NCI-H2029 (cell line): ENCODE results near the gene PSMD9.
"Not testable (repeated sequence)": the region's sequence is repeated elsewhere in the genome, so short reads cannot be mapped to it uniquely, and the experiment has no call there.

ENCODE experiments used
- DNase-seq: peaks from one replicate; lab custom pipeline; 2025; lab: John Stamatoyannopoulos, UW

Gene PSMD9, protein sequence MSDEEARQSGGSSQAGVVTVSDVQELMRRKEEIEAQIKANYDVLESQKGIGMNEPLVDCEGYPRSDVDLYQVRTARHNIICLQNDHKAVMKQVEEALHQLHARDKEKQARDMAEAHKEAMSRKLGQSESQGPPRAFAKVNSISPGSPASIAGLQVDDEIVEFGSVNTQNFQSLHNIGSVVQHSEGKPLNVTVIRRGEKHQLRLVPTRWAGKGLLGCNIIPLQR

DNA sequence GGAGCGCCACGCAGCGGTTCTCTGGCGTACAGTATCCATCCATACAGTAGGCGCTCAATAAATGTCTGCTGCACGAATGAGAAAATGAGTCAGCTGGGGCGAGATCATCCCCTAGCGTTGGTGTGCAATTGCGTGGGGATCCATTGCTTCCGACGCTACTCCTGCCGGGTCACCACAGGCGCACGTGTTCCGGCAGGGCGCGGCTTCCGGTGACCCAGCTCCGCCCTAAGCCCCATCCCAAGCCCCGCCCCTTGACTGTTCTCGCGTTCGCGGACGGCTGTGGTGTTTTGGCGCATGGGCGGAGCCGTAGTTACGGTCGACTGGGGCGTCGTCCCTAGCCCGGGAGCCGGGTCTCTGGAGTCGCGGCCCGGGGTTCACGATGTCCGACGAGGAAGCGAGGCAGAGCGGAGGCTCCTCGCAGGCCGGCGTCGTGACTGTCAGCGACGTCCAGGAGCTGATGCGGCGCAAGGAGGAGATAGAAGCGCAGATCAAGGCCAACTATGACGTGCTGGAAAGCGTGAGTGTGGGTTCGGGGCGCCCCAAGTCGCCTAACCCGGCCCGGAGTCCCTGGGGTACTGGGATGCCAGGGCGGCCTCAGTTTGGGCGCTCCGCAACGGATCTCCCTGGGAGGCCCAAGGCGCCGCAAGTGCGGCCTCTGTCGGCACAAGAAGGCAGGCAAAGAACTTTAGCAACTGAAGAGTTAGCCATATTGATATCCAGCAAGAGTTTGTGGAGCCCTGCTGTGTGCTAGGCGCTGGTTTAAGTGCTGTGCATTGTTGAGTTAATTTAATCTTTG lies at the start of gene PSMD9:
TSS of gene PSMD9 (plus strand) at position 313 of the 796 bp plus-strand sequence. CDS start at position 380, 67 bp downstream.
- DNase-seq, result peak; percentile 96

DNA sequence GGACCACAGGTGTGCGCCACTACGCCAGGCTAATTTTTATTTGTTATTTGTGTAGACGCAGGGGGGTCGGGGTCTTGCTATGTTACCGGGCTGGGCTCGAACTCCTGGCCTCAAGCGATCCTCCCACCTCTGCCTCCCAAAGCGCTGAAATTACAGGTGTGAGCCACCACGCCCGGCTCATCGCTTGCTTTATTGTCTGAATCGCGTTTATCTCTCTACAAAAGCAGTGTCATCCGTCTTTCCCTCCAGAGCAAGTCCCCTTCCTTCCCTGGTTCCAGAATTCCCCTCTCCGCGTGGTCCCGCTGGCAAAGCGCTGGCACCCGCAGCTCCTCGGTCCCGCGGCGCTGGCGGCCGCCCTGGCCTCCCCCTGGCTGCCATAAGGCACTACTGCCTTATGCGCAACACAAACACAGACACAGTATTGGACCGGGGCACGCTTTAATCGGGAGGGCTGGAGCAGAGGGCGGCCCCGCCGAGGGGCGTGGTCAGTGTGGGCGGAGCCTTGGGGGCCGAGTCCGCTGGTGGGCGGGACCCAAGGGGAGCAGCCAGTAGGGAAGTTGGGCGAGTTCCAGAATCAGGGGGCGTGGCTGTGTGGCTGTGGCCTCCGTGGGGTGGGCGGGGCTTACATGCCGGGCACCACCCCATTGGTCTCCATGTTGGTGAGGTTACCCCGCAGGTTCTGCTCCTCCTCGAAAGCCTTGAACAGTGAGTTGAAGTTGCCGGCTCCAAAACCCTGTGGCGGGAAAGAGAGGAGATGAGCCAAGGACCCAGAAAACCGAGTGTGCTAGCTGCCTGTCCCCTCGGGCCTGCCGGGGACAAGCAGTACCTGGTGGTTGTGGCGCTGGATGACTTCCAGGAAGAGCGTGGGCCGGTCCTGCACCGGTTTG lies 49.2 kb upstream of the PSMD9 start:
- DNase-seq, result peak; percentile 97

DNA sequence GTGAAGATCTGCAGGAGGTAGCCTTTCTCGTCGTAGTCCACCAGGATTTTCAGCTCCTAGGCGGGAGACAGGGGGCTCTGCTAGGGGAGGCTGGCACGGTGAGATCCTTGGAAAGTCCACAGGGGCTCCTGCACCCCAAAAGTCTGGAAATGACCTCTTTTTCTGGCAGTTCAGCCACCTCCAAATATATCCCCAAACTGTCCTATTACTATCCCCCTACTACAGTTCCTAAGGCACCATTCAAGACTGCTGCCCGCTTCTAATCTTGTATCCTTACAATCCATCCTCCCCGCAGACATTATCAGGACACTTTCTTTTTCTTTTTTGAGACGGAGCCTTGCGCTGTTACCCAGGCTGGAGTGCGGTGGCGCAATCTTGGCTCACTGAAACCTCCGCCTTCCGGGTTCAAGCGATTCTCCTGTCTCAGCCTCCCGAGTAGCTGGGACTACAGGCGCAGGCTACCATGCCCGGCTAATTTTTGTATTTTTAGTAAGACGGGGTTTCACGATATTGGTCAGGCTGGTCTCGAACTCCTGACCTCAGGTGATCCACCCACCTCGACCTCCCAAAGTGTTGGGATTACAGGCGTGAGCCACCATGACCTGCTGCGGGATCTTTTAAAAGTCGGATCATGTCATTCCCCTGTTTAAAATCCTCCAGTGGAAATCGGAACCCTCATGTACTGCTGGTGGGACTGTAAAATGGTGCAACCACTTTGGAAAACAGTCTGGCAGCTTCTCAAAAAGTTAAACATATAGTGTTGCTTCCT lies 48.4 kb upstream of the PSMD9 start:
- no peak for DNase-seq

DNA sequence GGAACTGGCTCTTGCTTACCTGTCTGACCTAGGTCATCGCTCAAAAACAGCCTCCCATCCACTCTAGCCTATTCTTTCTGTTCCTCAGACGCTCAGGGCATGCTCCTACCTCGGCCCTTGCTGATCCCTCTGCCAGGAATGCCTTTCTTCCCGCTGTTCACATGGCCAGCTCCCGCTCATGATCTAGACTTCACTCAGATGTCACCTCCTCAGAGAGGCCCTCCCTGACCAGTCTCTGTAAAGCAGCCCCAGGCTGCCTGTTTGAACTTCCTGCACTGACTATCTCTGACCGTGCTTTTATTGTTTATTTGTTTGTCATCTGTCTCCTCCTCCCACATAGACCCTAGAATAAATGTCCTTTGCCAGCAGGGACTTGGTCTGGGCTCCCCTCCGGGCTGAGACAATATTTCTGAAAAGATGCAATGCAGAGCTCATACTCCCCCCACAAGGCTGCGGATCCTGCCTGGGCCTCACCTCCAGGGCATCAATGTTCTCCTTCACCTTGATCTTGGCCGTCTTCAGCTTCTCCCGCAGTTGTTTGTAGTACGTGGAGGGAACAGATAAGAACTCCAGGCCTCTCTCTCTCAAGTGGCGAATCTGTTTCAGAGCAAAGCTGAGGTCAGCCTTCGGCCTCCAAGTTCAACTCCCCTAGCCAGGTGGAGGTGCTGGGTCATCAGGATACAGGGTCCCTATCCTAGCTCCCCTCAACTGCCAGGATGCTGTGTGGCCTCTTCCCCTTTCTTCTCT lies 45.2 kb upstream of the PSMD9 start:
- DNase-seq, result no peak

DNA sequence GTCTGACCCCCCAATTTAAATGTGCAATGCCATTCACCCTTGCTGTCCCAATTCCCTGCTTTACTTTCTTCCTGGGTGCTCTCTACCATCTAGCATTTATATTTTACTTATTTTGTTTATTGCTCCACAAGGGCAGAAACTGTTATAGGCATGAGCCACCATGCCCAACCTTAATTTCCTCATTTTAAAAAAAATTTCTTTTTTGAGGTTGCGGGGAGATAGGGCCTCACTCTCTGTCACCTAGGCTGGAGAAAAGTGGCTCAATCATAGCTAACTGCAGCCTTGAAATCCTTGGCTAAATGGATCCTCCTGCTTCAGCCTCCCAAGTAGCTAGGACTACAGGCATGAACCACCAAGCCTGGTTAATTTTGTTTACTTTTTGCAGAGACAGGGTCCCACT lies 42.9 kb upstream of the PSMD9 start:
- DNase-seq, result no peak

DNA sequence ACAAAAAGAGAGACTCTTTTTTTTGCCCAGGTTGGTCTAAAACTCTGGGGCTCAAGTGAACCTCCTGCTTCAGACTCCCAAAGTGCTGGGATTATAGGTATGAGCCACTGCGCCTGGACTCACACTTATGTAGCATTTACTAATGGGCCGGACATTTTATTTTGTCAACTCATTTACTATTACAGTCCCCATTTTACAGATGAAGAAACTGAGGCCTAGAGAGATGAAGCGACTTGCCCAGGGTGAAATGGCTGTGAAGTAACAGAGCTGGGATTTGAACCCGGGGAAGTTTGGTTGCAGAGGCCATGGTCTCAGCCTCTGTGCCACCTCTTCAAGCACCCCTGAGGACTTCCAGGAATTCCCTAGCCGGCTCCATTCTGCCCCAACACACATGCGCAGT lies 39.4 kb upstream of the PSMD9 start:
- no peak for DNase-seq

DNA sequence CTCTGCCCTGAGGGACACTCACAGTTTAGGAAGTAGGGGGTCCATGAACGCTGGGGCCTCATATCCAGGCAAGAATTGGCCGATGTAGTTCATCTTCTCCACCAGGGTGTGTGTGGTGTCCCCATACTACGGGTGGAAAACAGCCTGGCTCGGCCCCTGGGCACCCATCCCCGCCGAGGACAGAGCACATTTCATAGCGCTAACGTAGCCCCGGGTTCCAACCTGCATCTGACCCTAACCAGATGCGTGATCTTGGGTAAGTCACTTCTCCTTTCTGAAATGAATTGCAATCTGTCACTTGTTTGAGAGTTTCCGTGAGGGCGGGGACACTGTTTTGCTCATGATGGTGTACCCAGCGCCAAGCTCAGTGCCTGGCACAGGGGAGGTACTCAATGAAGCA lies 38.9 kb upstream of the PSMD9 start:
- DNase-seq, result no peak

DNA sequence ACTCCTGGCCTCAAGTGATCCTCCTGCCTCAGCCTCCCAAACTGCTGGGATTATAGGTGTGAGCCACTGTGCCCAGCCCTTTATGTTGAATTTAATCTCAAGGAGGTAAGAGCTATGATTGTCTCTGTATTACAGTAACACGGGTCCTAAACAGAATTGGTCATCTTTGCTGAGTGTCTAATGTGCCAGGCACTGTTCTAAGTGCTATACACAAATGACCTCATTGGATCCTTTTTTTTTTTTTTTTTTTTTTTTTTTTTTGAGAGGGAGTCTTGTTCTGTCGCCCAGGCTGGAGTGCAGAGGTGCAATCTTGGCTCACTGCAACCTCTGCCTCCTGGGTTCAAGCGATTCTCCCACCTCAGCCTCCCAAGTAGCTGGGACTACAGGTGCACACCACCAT lies 36.2 kb upstream of the PSMD9 start:
- DNase-seq, result not testable (repeated sequence)

DNA sequence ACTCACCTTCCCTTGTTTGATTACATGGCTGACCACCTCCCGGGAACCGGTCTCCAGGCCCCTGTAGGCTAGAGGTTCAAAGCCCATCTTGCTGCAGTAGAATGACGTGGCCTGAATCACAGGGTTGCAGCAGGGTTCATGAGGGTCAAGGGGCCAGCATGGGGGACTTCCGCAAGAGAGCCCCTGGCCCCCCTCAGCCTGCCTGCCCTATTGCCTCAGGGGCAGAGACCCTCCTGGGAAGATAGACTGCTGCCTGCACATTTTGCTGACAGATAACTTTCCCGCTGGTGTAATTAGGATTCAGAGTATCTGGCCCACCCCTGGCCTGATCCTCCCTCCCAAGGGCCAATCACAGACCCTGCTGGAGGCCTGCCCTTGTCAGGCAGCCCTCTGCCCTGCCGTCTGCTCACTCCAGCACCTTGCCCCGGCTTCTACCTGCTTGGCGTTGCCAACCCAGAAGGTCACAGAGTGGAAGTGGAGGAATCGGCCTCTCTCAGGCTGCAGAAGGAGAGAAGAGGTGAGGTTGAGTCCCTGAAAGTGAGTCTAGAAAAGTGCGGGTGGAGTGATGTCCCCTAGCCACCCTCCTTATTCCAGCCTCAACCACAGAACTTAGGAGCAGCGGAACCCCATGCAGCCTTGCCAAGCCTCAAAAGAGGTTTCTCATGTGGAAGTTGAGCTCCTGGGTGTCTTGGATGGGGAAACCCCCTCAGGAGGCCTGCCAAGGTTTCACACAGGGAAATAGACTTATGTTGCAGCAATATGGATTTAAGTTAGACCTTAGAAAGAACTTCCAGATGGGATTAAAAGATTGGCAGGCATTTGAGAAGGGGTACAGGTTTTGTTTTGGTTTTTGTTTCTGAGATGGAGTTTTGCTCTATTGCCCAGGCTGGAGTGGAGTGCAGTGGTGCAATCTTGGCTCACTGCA lies 31.0 kb upstream of the PSMD9 start:
- no peak for DNase-seq

DNA sequence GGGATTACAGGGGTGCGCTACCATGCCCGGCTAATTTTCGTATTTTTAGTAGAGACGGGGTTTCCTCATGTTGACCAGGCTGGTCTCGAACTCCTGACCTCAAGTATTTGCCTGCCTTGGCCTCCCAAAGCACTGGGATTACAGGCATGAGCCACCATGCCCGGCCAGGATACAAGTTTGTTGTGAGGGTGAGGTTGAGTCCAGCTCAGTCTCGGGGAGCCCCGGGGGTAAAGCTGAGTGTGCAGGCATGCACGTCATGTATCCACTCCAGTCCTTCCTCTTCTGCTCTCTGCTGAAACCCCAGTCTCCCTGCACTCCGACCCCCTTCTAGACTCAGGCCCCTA lies 30.3 kb upstream of the PSMD9 start:
- no peak for DNase-seq

DNA sequence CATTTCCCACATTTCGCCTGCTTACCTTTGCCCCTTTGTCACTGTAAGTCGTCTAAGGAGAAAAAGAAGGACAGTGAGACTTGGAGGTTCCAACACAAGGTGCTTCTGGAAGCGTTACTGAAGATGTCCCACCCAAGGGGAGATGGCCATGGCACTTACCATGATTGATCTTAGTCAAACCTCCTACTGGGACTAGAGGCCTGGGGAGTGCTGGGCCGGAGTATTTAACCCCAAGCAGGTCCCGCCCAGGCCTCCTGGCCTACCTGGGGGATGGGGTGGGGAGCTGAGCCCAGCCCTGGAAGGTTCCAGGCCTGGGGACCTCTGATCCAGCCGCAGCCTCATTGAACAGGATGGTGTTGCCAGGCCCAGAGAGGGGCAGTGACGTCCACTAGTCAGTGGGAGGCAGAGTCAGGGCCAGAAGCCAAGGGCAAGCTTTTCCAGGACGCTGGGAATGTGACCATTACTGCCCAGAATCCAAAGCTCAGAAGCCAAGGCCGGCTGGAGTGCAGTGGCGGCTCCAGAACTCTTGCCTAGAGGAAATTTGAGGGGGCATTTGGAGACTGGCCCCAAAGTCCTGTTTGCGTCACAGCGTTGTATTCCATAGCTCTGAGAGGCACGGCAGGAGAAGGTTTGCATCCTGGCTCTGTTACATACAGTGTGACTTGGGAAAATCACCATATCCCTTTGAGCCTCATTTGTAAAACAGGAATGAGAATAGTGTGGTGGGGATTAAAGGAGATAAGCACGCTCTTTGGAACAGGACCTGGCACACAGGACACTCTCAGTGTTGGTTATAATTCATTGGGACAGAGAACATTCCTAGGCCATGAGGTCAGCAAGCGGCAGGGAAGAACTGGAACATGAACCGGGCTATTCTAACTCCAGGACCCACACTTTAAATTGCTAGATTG lies 29.7 kb upstream of the PSMD9 start, which contains the start of gene HPD:
TSS of gene HPD (minus strand) at position 198 of the 911 bp plus-strand sequence. CDS start at position 162, 36 bp downstream.
- DNase-seq, result no peak

DNA sequence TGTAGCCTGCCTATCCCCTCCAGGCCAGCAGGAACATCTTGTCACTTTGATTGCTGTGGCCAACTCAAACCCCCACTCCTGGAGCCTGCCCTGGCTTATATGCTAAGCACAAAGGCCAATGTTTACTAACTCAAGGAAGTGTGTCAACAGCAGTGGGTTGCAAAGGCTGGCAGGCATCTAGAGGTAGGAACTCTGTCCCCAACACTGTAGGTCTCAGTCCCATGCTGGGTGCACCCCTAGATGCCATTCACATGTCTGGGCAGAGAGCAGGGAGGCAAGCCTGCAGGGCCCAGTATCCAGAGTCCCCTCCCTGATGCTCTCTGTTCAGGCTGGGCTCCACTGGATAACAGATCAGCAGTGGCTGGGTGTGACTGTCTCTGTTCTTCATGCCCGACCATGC lies 28.3 kb upstream of the PSMD9 start:
- DNase-seq, result peak; percentile 12

DNA sequence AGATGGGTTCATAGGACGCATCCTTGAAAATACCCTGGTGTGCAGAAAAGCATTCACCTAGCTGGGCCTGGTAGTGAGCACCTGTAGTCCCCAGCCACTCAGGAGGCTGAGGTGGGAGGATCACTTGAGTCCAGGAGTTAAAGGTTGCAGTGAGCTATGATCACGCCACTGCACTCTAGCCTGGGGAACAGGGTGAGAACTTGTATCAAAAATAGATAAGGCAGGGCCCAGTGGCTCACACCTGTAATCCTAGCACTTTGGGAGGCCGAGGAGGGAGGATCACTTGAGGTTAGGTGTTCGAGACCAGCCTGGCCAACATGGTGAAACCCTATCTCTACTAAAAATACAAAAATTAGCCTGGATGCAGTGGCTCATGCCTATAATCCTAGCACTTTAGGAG lies 27.9 kb upstream of the PSMD9 start:
- not testable (repeated sequence) for DNase-seq

DNA sequence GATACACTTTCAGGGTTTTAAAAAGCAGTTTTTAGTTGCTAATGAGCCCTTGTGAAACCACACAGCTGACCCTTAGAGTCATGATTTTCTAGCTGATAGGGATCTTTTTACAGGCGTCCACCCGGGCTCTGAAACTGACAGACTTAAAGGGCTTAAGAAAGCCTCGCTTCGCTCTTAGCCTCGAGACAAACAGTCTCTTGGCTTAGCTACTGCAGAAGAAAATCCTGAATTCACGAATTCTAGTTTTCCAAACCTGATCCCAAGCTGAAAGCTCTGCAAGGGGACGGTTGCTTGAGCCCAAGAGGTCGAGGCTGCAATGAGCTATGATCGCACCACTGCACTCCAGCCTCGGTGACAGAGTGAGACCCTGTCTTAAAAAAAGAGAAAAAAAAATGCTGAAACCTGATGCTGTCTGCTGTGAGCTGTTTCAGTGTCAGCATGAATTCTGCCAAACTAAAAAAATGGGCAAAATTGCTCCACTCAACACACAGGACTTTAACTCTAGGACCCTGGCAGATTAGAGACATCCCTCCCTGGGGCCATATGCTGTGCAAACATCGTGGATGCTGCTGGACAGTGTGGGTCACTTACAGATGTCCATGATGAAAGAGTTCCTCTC lies 26.8 kb upstream of the PSMD9 start:
- no peak for DNase-seq

DNA sequence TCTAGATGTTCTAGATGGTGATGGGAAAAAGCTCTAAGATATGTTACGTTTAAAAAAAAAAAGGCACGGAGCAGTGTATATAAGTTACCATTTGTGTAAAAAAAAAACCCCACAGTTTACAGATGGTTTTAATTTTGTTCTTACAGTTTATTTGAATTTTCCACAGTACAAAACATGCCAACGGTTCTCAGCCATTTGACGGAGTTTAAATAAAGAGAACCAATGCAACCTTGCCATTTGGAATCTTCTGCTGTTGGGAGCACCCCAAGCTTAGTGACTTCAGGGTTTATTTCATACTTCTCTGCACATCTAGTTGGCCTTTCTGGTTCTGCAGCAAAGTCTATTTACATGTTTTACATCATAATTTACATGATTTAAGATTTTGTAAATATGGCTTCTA lies 22.3 kb upstream of the PSMD9 start:
- no peak for DNase-seq

DNA sequence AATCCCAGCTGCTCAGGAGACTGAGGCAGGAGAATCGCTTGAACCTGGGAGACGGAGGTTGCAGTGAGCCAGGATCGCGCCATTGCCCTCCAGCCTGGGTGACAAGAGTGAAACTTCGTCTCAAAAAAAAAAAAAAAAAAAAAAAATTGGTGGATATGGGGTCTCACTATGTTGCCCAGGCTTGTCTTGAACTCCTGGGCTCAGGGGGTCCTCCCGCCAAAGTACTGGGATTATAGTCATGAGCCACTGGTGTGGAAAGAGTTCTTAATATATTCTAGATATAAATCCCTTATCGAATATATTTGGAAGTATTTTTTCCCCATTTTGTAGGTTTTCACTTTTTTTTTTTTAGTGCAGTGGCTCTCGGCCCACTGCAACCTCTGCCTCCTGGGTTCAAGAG lies 19.4 kb upstream of the PSMD9 start:
- DNase-seq, result not testable (repeated sequence)

DNA sequence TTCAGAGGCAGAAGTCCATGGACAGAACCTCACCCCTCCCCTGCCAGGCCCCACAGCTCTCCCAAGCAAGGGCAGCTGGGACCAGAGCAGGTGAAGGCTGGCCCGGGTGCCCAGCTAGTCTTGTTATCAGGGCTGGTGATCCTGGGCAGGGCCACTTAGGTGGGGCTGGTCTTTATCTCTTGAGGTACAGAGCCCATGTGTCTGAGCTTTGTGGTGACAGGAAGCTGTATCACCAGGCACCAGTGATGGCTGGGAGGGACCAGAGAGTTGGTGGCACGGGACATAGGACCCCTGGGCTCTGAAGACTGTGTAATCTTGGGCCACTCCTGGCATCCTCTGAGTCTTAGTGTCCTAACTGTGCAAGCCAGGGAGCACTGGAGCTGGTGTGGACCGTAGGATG lies 17.1 kb upstream of the PSMD9 start:
- no peak for DNase-seq

DNA sequence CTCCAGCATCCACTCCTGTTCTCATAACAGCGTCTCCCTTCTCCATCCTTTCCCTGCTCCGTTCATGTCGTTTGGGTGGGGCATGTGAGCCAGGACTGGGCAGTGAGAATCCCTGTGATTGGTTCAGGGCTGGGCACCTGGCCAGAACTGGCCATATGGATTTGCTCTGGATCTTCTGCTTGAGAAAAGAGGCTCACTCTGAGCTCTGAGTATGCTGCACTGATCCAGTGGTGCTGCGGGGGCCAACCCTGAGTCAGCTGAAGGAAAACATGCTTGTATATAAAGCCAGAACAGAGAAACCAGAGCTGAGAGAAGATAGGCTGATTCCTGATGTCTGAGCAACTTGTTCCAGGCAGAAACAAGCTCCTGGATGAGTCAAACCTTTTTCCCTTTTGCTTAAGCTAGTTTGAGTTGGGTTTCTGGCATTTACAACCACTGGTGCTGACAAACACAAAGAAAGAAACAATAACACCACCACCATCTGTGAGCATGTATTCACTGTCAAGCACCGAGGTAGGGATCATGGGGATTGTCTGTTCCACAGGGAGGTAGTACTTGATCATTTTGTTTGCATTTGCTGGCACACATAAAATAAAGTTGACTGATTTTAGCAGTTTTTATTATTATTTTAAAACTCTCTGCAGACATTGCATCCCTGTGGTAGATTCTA lies 15.9 kb upstream of the PSMD9 start:
- DNase-seq, result no peak
